Activated T-helper 1 cell treated with anti-CD3 and anti-CD28 coated beads, Interleukin-12 subunit alpha, Interleukin-12 subunit beta, Interleukin-2, Interleukin-4 antibody, amounts not matched to agents 30 ng/mL and 10 ng/mL and 1 ng/mL, durations not matched to agents 14 hours and 24 hours and 36 hours (primary cell): ENCODE measurements around the gene VPS45. TPM values are rescaled to one million over a fixed set of nuclear protein-coding genes. Genes with fewer than 3 reads are reported as not detected.
"Not testable (repeated sequence)": the region's sequence is repeated elsewhere in the genome, so short reads cannot be mapped to it uniquely, and the experiment has no call there.

ENCODE experiments used
- DNase-seq: peaks from one replicate; pipeline ENCODE4 v3.0.0; 2021; ENCODE audit warnings: low spot score
- H3K27ac Mint-ChIP-seq: one replicate; pipeline ENCODE4 v1.8.0; 2021; ENCODE audit warnings: mild to moderate bottlenecking, mixed read lengths
- H3K27me3 Mint-ChIP-seq: one replicate; pipeline ENCODE4 v1.8.0; 2022; ENCODE audit warnings: mild to moderate bottlenecking, moderate library complexity, mixed read lengths; ENCODE audit not compliant: insufficient read depth
- H3K36me3 Mint-ChIP-seq: one replicate; pipeline ENCODE4 v1.8.0; 2021; ENCODE audit warnings: low read depth, mixed read lengths
- H3K4me1 Mint-ChIP-seq: one replicate; pipeline ENCODE4 v1.8.0; 2021; ENCODE audit warnings: low read depth, mixed read lengths
- H3K4me3 Mint-ChIP-seq: one replicate; pipeline ENCODE4 v1.8.0; 2021; ENCODE audit warnings: mild to moderate bottlenecking, moderate library complexity, mixed read lengths
- H3K9me3 Mint-ChIP-seq: one replicate; pipeline ENCODE4 v1.8.0; 2021; ENCODE audit warnings: mixed read lengths
- intact Hi-C: fragments of 100-400 bp; cut with micrococcal nuclease; formaldehyde crosslinking; loops from one replicate; pipeline ENCODE4 v1.15.1; 2024
- total RNA-seq: library from RNA; stranded (reverse); gene quantifications from 2 replicates; pipeline ENCODE4 v1.2.3, GENCODE V29; 2022

VPS45 gene
- total RNA-seq, 1 donor from 2014 or later, result 25.9 TPM

DNA sequence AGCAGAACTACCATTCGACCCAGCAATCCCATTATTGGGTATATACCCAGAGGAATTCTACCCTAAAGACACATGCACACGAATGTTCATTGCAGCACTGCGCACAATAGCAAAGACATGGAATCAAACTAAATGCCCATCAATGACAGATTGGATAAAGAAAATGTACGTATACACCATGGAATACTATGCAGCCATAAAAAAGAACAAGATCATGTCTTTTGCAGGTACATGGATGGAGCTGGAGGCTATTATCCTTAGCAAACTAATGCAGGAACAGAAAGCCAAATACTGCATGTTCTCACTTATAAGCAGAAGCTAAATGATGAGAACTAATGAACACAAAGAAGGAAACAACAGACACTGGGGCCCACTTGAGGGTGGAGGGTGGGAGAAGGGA is 12.1 kb upstream of the VPS45 start:
- H3K27me3 Mint-ChIP-seq, result peaks cover 14% of the 10 kb centered on the region
- H3K4me1 Mint-ChIP-seq, H3K4me3 Mint-ChIP-seq, H3K9me3 Mint-ChIP-seq, H3K36me3 Mint-ChIP-seq, intact Hi-C loops, H3K27ac Mint-ChIP-seq, DNase-seq: not testable (repeated sequence)

DNA sequence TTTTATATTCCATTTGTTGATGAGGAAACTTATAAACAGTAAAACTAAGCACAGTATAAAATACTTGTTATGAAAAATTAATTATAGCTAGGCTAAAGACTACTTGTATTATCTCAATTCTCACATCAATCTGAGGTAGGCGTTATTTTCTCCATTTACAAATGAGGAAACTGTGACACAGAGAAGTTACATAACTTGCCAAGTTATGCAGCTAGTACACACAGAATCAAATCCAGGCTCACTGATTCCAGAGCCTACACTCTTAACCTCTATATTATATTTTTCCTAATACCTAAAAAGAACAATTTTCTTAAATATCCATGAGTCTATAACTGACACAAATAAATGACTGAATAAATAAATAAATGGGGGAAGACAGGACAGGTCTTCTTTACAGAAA is 11.2 kb upstream of the VPS45 start:
- H3K4me3 Mint-ChIP-seq, result no peak overlapping the region
- intact Hi-C loops, result no loop called here
- H3K9me3 Mint-ChIP-seq, result no peaks in the 10 kb centered on the region

DNA sequence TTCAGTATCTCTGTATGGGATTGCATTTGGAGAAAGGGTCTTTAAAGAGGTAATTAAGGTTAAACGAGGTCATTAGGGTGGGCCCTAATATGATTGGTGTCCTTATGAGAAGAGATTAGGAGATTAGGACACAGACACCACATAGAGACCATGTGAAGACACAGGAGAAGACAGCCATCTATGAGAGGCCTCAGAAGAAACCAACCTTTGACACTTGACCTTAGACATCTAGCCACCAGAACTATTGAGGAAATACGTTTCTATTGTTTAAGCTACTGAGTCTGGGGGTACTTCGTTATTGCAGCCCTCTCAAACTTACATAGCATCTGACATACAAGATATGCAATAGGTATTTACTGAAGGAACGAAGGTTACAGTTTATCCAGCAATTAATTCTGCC is 7.3 kb upstream of the VPS45 start:
- DNase-seq, result no peak
- peaks cover under 1% of the 10 kb centered on the region for H3K4me1 Mint-ChIP-seq
- H3K36me3 Mint-ChIP-seq, result no peaks in the 10 kb centered on the region
- intact Hi-C loops, result no loop called here
- H3K27ac Mint-ChIP-seq, result no peak overlapping the region
- no peak overlapping the region for H3K4me3 Mint-ChIP-seq
- no peaks in the 10 kb centered on the region for H3K9me3 Mint-ChIP-seq
- H3K27me3 Mint-ChIP-seq, result peaks cover 14% of the 10 kb centered on the region

More for the DNA sequence above, 11.2 kb upstream of the VPS45 start:
- H3K27ac Mint-ChIP-seq, result no peak overlapping the region
- peaks cover 15% of the 10 kb centered on the region for H3K27me3 Mint-ChIP-seq
- no peak for DNase-seq
- no peaks in the 10 kb centered on the region for H3K36me3 Mint-ChIP-seq
- H3K4me1 Mint-ChIP-seq, result peaks cover 6% of the 10 kb centered on the region

DNA sequence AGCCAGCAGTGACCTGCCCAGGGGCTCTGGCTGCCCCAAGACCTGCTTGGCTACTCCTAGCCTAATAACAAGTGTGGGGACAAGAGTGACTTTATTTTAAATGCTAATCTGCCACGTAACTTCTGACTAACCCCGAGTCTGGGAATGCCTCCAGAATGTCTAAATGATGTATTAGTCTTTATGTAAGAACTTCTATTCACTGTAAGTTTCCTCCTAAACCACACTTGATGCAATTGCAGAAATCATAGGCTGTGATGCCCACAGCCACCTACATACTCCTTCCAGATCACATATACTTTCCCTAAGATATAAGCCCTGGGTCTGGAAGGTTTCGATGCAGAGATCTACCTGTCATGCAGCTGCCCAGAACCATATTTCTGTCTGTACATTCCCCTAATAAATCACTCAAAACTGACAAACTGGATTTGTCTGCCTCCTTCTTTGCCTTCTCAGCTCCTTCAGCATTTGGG is 5.9 kb upstream of the VPS45 start:
- peaks cover 14% of the 10 kb centered on the region for H3K27me3 Mint-ChIP-seq
- H3K27ac Mint-ChIP-seq, result no peak overlapping the region
- H3K36me3 Mint-ChIP-seq, result no peaks in the 10 kb centered on the region
- H3K4me3 Mint-ChIP-seq, result no peak overlapping the region
- intact Hi-C loops, result no loop called here
- H3K4me1 Mint-ChIP-seq, result peaks cover 12% of the 10 kb centered on the region
- DNase-seq, result no peak
- no peaks in the 10 kb centered on the region for H3K9me3 Mint-ChIP-seq

DNA sequence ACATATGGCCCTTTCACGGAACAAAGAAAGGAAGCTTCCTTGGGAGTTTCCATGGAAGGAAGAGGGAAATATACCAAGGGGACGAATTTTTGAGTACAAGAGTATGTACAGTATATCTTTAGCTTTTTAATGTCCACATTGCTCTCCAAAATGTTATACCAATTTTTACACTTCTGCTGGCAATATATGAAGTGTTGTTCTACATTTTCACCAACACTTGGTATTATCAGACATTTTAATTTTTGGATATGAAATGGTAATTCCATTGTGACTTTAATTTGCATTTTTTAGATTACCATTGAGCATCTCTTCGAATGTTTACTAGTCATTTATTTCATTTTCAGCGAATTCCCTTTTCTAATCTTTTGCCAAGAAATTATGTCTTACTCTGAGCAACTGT is 5.5 kb upstream of the VPS45 start:
- H3K9me3 Mint-ChIP-seq, result no peaks in the 10 kb centered on the region
- no peak overlapping the region for H3K27ac Mint-ChIP-seq
- H3K36me3 Mint-ChIP-seq, result no peaks in the 10 kb centered on the region
- no peak for DNase-seq
- peaks cover 14% of the 10 kb centered on the region for H3K27me3 Mint-ChIP-seq
- H3K4me3 Mint-ChIP-seq, result no peak overlapping the region
- H3K4me1 Mint-ChIP-seq, result peaks cover 17% of the 10 kb centered on the region
- intact Hi-C loops, result no loop called here

DNA sequence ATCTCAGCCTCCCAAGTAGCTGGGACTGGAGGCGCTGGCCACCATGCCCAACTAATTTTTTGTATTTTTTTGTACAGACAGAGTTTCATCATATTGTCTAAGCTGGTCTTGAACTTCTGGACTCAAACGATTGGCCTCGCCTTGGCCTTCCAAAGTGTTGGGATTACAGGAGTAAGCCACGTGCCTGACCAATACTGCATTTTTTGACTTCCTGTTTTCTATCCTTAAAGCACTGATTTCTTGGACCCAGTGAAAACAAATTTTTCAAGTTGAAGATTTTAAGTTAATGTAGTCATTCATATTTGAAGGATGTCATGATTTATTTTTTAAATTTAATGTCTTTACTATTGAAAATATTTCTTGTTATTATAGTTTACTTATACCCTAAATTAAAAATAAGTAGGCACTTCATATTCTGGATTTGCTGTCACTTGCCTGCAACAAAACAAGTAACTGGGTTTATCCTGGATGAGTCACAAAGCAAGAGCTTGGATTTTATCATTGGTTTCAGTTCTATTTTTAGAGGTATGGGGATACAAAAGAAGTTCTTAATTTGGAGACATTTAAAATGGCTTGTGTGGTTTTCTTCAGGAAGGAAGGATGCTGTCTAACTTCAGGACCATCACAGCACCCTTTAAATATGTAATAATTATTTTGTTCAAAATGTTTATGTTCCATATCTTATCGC is 2.2 kb upstream of the VPS45 start:
- no peaks in the 10 kb centered on the region for H3K9me3 Mint-ChIP-seq
- H3K27ac Mint-ChIP-seq, result peak overlapping the region; percentile 53
- peak overlapping the region; percentile 35 for H3K4me3 Mint-ChIP-seq
- peaks cover 9% of the 10 kb centered on the region for H3K36me3 Mint-ChIP-seq
- peaks cover 45% of the 10 kb centered on the region for H3K4me1 Mint-ChIP-seq
- H3K27me3 Mint-ChIP-seq, result peaks cover 12% of the 10 kb centered on the region
- no peak for DNase-seq
- intact Hi-C loops, result loop anchor here (5.0 kb wide), 1 partner anchor 68 kb away; no protein-coding TSS in a partner anchor

DNA sequence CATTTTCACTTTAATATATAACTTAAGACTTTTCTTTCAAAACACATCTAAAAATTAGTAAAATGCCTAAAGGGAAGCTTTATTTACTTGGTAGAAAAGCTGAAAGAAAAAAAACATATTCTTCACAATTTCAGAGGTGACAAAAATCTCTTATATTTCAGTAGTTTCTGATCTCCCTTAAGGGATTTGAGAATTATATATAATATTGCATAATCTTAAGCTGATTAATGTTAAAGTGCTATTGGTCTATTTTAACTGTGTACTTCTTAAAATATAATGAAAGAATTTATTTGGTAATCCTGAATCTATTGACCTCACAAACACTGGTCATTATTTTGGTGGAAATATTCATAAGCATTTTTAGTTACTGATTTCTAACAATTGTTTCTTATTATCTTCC is 1.2 kb upstream of the VPS45 start:
- DNase-seq, result no peak
- Mint-ChIP-seq H3K27me3 (peaks cover 12% of the 10 kb centered on the region), H3K4me1 (peaks cover 45% of the 10 kb centered on the region), H3K4me3 (peak overlapping the region; percentile 97), H3K27ac (peak overlapping the region; percentile 34), H3K9me3 (no peaks in the 10 kb centered on the region), H3K36me3 (peaks cover 10% of the 10 kb centered on the region)
- intact Hi-C loops, result loop anchor here (2.0 to 5.0 kb wide), 3 partner anchors 56 to 82 kb away; partner anchors contain the start of genes OTUD7B and PLEKHO1

DNA sequence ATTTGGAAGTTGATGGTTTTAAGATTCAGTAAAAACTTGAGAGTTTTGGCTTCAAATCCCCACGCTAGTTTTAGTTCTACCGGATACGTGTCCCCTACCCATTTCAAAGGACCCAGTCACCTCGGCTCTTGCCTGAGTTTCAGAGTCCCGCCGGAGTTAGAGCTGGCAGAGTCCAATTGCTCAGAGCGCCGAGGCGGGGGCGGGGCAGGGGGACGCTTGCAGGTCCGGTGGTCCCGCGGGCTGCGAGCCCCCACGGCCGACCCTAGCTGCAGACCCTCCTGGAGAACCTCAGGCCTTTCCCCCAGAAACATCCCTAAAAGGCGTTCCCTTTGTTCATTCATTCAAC is 765 bp upstream of the VPS45 start:
- Mint-ChIP-seq H3K27me3 (peaks cover 8% of the 10 kb centered on the region), H3K9me3 (no peaks in the 10 kb centered on the region), H3K27ac (peak overlapping the region; percentile 98), H3K36me3 (peaks cover 10% of the 10 kb centered on the region), H3K4me1 (peaks cover 45% of the 10 kb centered on the region), H3K4me3 (peak overlapping the region; percentile 97)
- intact Hi-C loops, result loop anchor here (1.0 to 5.0 kb wide), 8 partner anchors 56 to 254 kb away; partner anchors contain the start of genes ANP32E, OTUD7B, PLEKHO1 and PRPF3
- DNase-seq, result peak; percentile 14

DNA sequence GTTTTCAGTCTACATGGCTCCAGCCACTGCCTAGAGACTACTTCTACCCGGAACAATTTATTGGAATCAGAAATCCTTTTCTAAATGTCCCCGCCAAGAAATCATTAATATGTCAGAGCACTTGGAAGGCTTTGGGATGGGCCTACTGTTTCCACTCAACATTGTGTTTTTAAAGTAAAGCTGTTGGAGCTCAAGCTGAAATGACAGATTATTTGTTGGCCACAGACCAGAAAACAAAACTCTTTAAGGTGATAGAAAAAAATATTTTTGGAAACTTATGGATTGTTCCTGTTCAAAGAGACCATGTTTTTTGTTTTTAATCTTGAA is 496 bp downstream of the VPS45 start:
- intact Hi-C loops, result loop anchor here (5.0 kb wide), 1 partner anchor 71 kb away; no protein-coding TSS in a partner anchor
- Mint-ChIP-seq H3K4me3 (peak overlapping the region; percentile 97), H3K4me1 (peaks cover 45% of the 10 kb centered on the region), H3K27me3 (no peaks in the 10 kb centered on the region), H3K36me3 (peaks cover 16% of the 10 kb centered on the region), H3K9me3 (no peaks in the 10 kb centered on the region), H3K27ac (peak overlapping the region; percentile 98)
- no peak for DNase-seq

DNA sequence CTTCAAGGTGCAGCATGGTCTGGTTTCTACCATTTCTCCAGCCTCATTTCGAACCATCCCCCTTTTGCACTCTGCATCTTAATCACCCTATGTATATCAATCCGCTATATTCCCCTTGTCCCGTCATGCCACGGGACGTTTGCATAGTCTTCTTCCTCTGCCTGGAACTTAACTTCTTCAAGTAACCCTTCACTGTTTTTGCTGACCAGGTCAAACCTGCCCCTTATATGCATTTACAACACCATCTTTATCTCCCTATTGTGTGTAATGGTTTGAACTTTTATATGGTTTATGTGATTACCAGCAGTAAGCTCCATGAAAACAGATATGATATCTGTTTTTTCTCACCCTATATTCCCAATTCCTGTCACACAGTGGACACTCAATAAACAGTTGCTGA is 2.3 kb downstream of the VPS45 start:
- peaks cover 45% of the 10 kb centered on the region for H3K4me1 Mint-ChIP-seq
- DNase-seq, result no peak
- peaks cover 18% of the 10 kb centered on the region for H3K36me3 Mint-ChIP-seq
- peak overlapping the region; percentile 48 for H3K4me3 Mint-ChIP-seq
- no peaks in the 10 kb centered on the region for H3K27me3 Mint-ChIP-seq
- no peak overlapping the region for H3K27ac Mint-ChIP-seq
- intact Hi-C loops, result loop anchor here (5.0 kb wide), 1 partner anchor 73 kb away; no protein-coding TSS in a partner anchor
- H3K9me3 Mint-ChIP-seq, result no peaks in the 10 kb centered on the region

DNA sequence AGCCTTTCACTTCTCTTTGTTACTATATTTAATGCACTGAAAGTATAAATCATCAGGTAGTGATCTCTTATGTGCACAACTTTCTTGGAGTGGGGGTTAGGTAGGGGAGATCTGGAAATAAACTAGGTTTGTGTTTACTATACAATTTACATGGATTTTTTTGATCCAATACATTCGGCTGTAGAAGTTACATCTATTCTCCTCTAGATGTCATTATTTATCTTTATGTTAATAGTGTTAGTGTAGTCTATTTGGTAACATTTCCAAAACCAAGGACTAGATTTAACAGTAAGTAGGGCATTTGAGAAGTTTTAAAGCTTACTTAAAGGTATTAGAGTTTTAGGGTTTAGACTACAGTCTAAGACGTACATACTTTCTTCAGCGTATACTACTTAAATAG is 5.4 kb downstream of the VPS45 start:
- no peaks in the 10 kb centered on the region for H3K9me3 Mint-ChIP-seq
- no peak overlapping the region for H3K4me3 Mint-ChIP-seq
- H3K4me1 Mint-ChIP-seq, result peaks cover 20% of the 10 kb centered on the region
- H3K36me3 Mint-ChIP-seq, result peaks cover 28% of the 10 kb centered on the region
- H3K27me3 Mint-ChIP-seq, result no peaks in the 10 kb centered on the region
- DNase-seq, result no peak
- intact Hi-C loops, result loop anchor here (1.0 kb wide), 2 partner anchors 93 to 114 kb away; no protein-coding TSS in a partner anchor
- no peak overlapping the region for H3K27ac Mint-ChIP-seq

DNA sequence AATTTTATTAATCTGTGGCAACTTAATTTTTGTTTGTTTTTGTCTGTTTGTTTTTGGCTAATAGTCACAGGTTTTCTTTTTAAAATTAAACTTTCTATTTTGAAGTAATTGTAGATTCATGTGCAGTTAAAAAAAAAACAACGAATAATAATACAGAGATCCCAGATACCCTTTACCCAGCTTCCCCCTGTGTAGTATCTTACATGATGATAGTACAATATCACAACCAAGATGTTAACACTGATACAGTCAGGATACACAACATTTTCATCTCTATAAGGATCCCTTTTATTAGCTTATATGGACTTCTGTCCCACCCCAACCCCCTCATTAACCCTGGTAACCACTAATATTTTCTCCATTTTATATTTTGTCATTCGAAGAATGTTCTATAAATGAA is 5.9 kb downstream of the VPS45 start:
- Mint-ChIP-seq H3K4me3 (no peak overlapping the region), H3K4me1 (peaks cover 15% of the 10 kb centered on the region), H3K36me3 (peaks cover 32% of the 10 kb centered on the region), H3K27ac (no peak overlapping the region), H3K9me3 (no peaks in the 10 kb centered on the region), H3K27me3 (no peaks in the 10 kb centered on the region)
- intact Hi-C loops, result loop anchor here (1.0 kb wide), 2 partner anchors 93 to 114 kb away; no protein-coding TSS in a partner anchor
- no peak for DNase-seq

DNA sequence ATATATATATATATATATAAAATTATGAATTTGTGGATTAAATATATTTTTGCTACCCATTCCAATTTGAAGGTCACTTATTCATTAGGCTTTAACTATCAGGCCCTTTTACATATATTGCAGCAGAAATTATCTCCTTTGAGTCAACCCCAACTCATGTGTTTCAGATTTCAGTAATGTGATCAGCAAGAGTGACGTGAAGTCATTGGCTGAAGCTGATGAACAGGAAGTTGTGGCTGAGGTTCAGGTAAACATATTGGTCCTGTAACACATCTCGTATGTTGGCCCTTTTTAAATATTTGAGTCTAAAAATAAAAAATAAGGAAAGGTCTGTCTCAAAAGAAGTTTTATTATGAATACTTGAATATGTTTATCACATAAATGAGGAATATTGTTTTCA is 8.5 kb downstream of the VPS45 start:
- intact Hi-C loops, result no loop called here
- Mint-ChIP-seq H3K4me1 (no peaks in the 10 kb centered on the region), H3K4me3 (no peak overlapping the region), H3K9me3 (no peaks in the 10 kb centered on the region), H3K36me3 (peaks cover 25% of the 10 kb centered on the region), H3K27ac (no peak overlapping the region), H3K27me3 (no peaks in the 10 kb centered on the region)
- no peak for DNase-seq
